Muscle layer of colon (tissue), 2 donors: ENCODE results near the gene NOP9.
"Not testable (repeated sequence)": the region's sequence is repeated elsewhere in the genome, so short reads cannot be mapped to it uniquely, and the experiment has no call there.

Experiments used
- H3K27ac ChIP-seq: one replicate; pipeline ENCODE4 v1.7.0; 2013; ENCODE audit warnings: low read depth, mild to moderate bottlenecking, low read length, moderate library complexity
- H3K27me3 ChIP-seq, 2 donors: one replicate each; pipeline ENCODE4 v1.7.0; 2013; ENCODE audit warnings: low read length in 2 of 2, mild to moderate bottlenecking in 2 of 2; ENCODE audit not compliant: insufficient read depth in 2 of 2, control insufficient read depth in 1 of 2
- H3K36me3 ChIP-seq: one replicate; pipeline ENCODE4 v1.7.0; 2013; ENCODE audit warnings: mild to moderate bottlenecking, low read length; ENCODE audit not compliant: insufficient read depth
- H3K4me1 ChIP-seq: one replicate; pipeline ENCODE4 v1.7.0; 2013; ENCODE audit warnings: mild to moderate bottlenecking, low read length; ENCODE audit not compliant: insufficient read depth
- H3K4me3 ChIP-seq, 2 donors: one replicate each; pipeline ENCODE4 v1.7.0; 2013; ENCODE audit warnings: low read length in 2 of 2, low read depth in 1 of 2, mild to moderate bottlenecking in 1 of 2, moderate library complexity in 1 of 2
- H3K9ac ChIP-seq: one replicate; pipeline ENCODE4 v1.7.0; 2013; ENCODE audit warnings: low read length
- H3K9me3 ChIP-seq: one replicate; pipeline ENCODE4 v1.7.0; 2013; ENCODE audit warnings: mild to moderate bottlenecking, low read length
- donor health status: abdominal sarcoma.
- donor health status: Adenocarcinoma of cecum.

The NOP9 gene

DNA sequence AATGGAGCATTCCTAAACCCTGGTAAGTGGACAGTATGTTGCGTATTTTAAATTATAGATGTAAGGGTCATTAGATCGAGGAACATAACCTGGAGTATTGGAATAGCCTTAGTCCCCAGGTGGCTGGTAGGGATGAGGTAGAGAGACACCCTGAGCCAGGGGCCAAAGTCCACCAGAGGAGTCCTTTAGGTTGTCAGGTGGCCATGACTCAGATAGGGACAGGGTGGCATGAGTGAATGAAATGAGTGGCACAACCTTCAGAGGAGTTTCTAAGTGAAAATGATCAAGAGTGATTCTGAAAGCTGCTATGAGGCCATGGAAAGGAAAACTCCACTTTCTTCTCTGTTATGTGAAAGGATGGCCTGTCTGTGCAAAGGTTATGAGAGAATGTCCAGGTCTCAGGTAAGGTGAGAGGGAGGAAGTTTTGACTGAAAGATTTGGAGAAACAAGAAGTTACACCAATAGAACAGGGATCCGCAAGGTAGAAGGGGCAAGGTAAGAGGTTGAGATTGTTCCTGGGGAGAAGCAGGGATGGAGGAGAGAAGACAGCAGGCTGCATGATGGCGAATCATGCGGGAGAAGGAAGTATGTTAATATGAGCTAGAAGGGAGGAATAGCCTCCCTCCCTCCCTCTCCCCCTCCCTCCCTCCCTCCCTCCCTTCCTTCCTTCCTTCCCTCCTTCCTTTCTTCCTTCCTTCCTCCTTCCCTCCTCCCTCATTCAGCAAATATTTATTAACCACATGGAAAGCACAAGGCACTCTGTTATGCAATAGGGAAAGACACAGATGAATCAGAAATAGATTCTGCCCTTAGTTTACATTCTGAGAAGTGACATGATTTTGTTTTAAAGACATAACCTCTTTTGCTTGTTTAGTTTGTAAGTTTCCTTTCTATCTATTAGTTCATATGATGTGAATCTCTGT is 54.2 kb downstream of the NOP9 start:
- Histone ChIP-seq H3K36me3 (no peaks in the 10 kb centered on the region), H3K27ac (no peak overlapping the region), H3K4me1 (no peaks in the 10 kb centered on the region), H3K9ac (no peak overlapping the region), H3K4me3 (no peak overlapping the region), H3K9me3 (no peaks in the 10 kb centered on the region), H3K27me3 (peaks cover 0 to 9% of the 10 kb centered on the region in 2 donors)

DNA sequence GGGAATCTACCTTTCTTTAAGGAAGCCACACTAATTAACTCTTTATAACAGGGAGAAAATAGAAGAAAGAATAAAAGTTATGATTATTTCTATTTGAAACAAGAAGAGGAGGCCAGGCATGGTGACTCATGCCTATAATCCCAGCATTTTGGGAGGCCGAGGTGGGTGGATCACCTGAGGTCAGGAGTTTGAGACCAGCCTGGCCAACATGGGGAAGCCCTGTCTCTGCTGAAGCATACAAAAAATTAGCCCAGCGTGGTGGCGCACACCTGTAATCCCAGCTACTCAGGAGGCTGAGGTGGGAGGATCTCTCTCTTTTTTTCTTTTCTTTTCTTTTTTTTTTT is 54.8 kb downstream of the NOP9 start:
- not testable (repeated sequence) for H3K9ac ChIP-seq, H3K27me3 ChIP-seq, H3K4me3 ChIP-seq, H3K36me3 ChIP-seq, H3K9me3 ChIP-seq, H3K4me1 ChIP-seq, H3K27ac ChIP-seq

GRCh38 chr14:24355009-24355408 is 55.4 kb downstream of the NOP9 start:
- Histone ChIP-seq H3K9ac (no peak overlapping the region), H3K4me3 (no peak overlapping the region), H3K4me1 (no peaks in the 10 kb centered on the region), H3K27ac (no peak overlapping the region), H3K36me3 (no peaks in the 10 kb centered on the region), H3K27me3 (peaks cover 0 to 9% of the 10 kb centered on the region in 2 donors), H3K9me3 (no peaks in the 10 kb centered on the region)

GRCh38 chr14:24356208-24356607 is 56.6 kb downstream of the NOP9 start:
- H3K4me3 ChIP-seq, result no peak overlapping the region
- H3K4me1 ChIP-seq, result no peaks in the 10 kb centered on the region
- peaks cover 0 to 7% of the 10 kb centered on the region in 2 donors for H3K27me3 ChIP-seq
- H3K9ac ChIP-seq, result no peak overlapping the region
- H3K9me3 ChIP-seq, result no peaks in the 10 kb centered on the region
- no peaks in the 10 kb centered on the region for H3K36me3 ChIP-seq
- H3K27ac ChIP-seq, result no peak overlapping the region
